Gastroesophageal sphincter (tissue), 4 donors: Measurements from ENCODE around the gene FNDC11. TPM values are rescaled to one million over a fixed set of nuclear protein-coding genes. Genes with fewer than 3 reads are reported as not detected.
A peak's percentile ranks its signal among the peaks of the same experiment; 100 is the strongest.

Experiments
- ATAC-seq: fragments of 150-250 bp; one replicate; pipeline ENCODE4 v1.9.1; 2016; ENCODE audit warnings: mild to moderate bottlenecking, moderate library complexity
- H3K27ac ChIP-seq, 4 donors: fragments of 200-600 bp; sonication (generic) in 3 of 4; 1 replicate in 3 of 4; 2 replicates in 1 of 4; pipeline ENCODE4 v1.5.1; 2016 to 2019
- H3K27me3 ChIP-seq: fragments of 200-600 bp; sonication (generic); one replicate; pipeline ENCODE4 v1.5.1; 2019
- H3K36me3 ChIP-seq, 2 donors: fragments of 200-600 bp; sonication (generic); one replicate each; pipeline ENCODE4 v1.5.1; 2019; ENCODE audit warnings: control low read depth in 1 of 2
- H3K4me1 ChIP-seq, 3 donors: fragments of 200-600 bp; sonication (generic); 1 replicate in 2 of 3; 2 replicates in 1 of 3; pipeline ENCODE4 v1.5.1; 2016 to 2019; ENCODE audit warnings: control low read depth in 2 of 3
- H3K4me3 ChIP-seq, 2 donors: fragments of 200-600 bp; sonication (generic); one replicate each; pipeline ENCODE4 v1.5.1; 2019; ENCODE audit warnings: mild to moderate bottlenecking in 1 of 2, moderate library complexity in 1 of 2
- H3K9me3 ChIP-seq, 3 donors: fragments of 200-600 bp; sonication (generic); one replicate each; pipeline ENCODE4 v1.5.1; 2017 to 2019; ENCODE audit warnings: control low read depth in 2 of 3
- CTCF ChIP-seq, 4 experiments: fragments of 200-600 bp in 2 of 4; fragments of 450-650 bp in 2 of 4; sonication (generic) in 1 of 4; IDR thresholded peaks; one replicate each; pipeline ENCODE4 v1.5.1; 2017 to 2019; ENCODE audit warnings: antibody characterized with exemption in 4 of 4, mild to moderate bottlenecking in 2 of 4, moderate library complexity in 2 of 4
- EP300 ChIP-seq: sonication (generic); formaldehyde crosslinking; IDR thresholded peaks from one replicate; pipeline ENCODE4 v1.6.1; 2017; ENCODE audit warnings: antibody characterized with exemption, mild to moderate bottlenecking
- POLR2A ChIP-seq, 2 donors: fragments of 450-650 bp; IDR thresholded peaks; one replicate each; pipeline ENCODE4 v1.6.1; 2017; ENCODE audit warnings: antibody characterized with exemption in 2 of 2, mild to moderate bottlenecking in 2 of 2, moderate library complexity in 1 of 2
- POLR2AphosphoS5 ChIP-seq: sonication (generic); formaldehyde crosslinking; IDR thresholded peaks from one replicate; pipeline ENCODE4 v1.6.1; 2017; ENCODE audit warnings: antibody characterized with exemption
- WGBS, 2 donors: methylation state at CpG; one replicate each; pipeline ENCODE4 v1.1.5; 2018; ENCODE audit warnings: low coverage in 1 of 2; 5-methylcytosine and 5-hydroxymethylcytosine counted together
- total RNA-seq, 4 donors: library from RNA; depleted of rRNA; stranded (reverse); fragments of >200 nt; gene quantifications; one replicate each; pipeline ENCODE4 v1.1.0, GENCODE V29; 2016

The FNDC11 gene
- total RNA-seq, 4 donors from 2014 or later = 0.27 TPM; not detected in 3

DNA sequence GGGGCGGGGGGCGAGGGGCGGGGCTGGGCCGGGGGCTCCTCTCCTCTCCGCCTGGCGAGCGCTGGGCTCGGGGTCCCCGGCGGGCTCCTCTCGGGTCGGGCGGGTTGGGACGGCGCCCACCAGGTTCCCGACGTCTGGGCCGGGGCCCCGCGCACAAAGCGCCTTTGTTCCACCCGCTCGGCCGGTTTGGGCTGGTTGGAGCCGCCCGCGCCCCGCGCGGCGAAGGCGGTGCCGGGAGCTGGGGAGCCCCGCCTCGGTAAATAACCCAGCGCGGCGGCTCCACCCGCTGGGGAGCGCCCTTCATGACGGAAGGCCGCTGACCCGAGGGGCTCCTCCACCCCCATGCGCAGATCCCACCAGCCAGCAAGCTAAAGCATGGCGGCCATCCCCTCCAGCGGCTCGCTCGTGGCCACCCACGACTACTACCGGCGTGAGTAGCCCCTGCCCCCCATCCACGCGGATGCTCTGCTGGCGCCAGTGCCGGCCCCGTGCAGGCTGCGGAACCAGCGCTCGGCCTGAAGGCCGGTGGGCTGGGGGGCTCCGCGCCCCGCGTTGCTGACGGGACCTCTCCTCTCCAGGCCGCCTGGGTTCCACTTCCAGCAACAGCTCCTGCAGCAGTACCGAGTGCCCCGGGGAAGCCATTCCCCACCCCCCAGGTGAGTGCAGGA is 32.9 kb upstream of the FNDC11 start:
- H3K4me1 ChIP-seq = peaks cover 0 to 41% (median 20%) of the 10 kb centered on the region in 3 donors
- peaks cover 0 to 23% of the 10 kb centered on the region in 2 donors for H3K36me3 ChIP-seq
- no peaks in the 10 kb centered on the region for H3K27me3 ChIP-seq
- TF ChIP-seq CTCF (IDR thresholded peaks at IDR 0.05) (peak in 2 of 4 experiments; percentile 20 to 30), POLR2A (IDR thresholded peaks at IDR 0.05) (no peak)
- peak; percentile 65 for ATAC-seq
- H3K9me3 ChIP-seq = peaks cover 0 to 4% (median 0%) of the 10 kb centered on the region in 3 donors
- no CpG with 5 or more reads among the region's 68 CpGs for WGBS, 2 donors
- peak overlapping the region; percentile 62 to 99 for H3K4me3 ChIP-seq
- peak overlapping the region; percentile 72 to 98 (median 92) for H3K27ac ChIP-seq

DNA sequence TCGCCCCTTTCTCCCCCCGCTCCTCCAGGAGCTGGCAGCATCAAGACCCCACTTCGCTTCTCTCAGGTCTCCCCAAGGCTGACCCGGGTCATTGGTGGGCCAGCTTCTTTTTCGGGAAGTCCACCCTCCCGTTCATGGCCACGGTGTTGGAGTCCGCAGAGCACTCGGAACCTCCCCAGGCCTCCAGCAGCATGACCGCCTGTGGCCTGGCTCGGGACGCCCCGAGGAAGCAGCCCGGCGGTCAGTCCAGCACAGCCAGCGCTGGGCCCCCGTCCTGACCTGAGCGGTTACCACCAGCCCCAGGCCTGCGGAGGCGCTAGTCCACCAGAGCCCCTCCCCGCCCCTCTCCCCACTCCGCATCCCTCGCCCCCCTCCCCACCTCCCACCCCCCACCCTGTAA is 32.4 kb upstream of the FNDC11 start:
- ATAC-seq = no peak
- WGBS, 2 donors = no CpG with 5 or more reads among the region's 23 CpGs

GRCh38 chr20:63522091-63522868 is 31.7 kb upstream of the FNDC11 start:
- WGBS, 2 donors = 80 to 100% methylated on average over 1 of the region's 13 CpGs
- TF ChIP-seq POLR2AphosphoS5 = no peak
- no peak for TF ChIP-seq EP300
- no peak for TF ChIP-seq CTCF (IDR thresholded peaks at IDR 0.05)
- no peak for TF ChIP-seq POLR2A (IDR thresholded peaks at IDR 0.05)
- Histone ChIP-seq H3K9me3 (peaks cover 0 to 4% (median 0%) of the 10 kb centered on the region in 3 donors), H3K4me1 (peaks cover 0 to 41% (median 20%) of the 10 kb centered on the region in 3 donors), H3K36me3 (peaks cover 0 to 23% of the 10 kb centered on the region in 2 donors), H3K27ac (peak overlapping the region in 2 of 4 donors; percentile 97 to 98), H3K27me3 (no peaks in the 10 kb centered on the region), H3K4me3 (peak overlapping the region in 1 of 2 donors; percentile 99)
- no peak for ATAC-seq

More for the DNA sequence above, 32.4 kb upstream of the FNDC11 start:
- Histone ChIP-seq H3K4me3 (peak overlapping the region; percentile 62 to 99), H3K27ac (peak overlapping the region in 3 of 4 donors; percentile 87 to 98 (median 97)), H3K9me3 (peaks cover 0 to 4% (median 0%) of the 10 kb centered on the region in 3 donors), H3K36me3 (peaks cover 0 to 23% of the 10 kb centered on the region in 2 donors), H3K27me3 (no peaks in the 10 kb centered on the region), H3K4me1 (peaks cover 0 to 41% (median 20%) of the 10 kb centered on the region in 3 donors)
- no peak for TF ChIP-seq POLR2A (IDR thresholded peaks at IDR 0.05)
- no peak for TF ChIP-seq CTCF (IDR thresholded peaks at IDR 0.05)
- no peak for TF ChIP-seq POLR2AphosphoS5
- no peak for TF ChIP-seq EP300

- ATAC-seq = no peak
- H3K27ac ChIP-seq = no peak overlapping the region
- peaks cover 0 to 4% (median 0%) of the 10 kb centered on the region in 3 donors for H3K9me3 ChIP-seq
- TF ChIP-seq POLR2A (IDR thresholded peaks at IDR 0.05) (no peak), EP300 (no peak), POLR2AphosphoS5 (no peak), CTCF (IDR thresholded peaks at IDR 0.05) (no peak)
- H3K36me3 ChIP-seq = peaks cover 0 to 23% of the 10 kb centered on the region in 2 donors
- H3K4me3 ChIP-seq = no peak overlapping the region
- H3K4me1 ChIP-seq = peaks cover 0 to 41% (median 20%) of the 10 kb centered on the region in 3 donors
- H3K27me3 ChIP-seq = no peaks in the 10 kb centered on the region
- no CpG with 5 or more reads among the region's 11 CpGs for WGBS, 2 donors
These were observed 30.9 kb upstream of the FNDC11 start for GRCh38 chr20:63522981-63523611.
